Transverse colon (tissue), 4 donors: Measurements from ENCODE around the gene HBE1.

Source experiments
- EP300 ChIP-seq: sonication (generic); formaldehyde crosslinking; IDR thresholded peaks from one replicate; pipeline ENCODE4 v1.6.1; 2017; ENCODE audit warnings: antibody characterized with exemption, low read depth
- POLR2A ChIP-seq: fragments of 450-650 bp; IDR thresholded peaks from one replicate; pipeline ENCODE4 v1.6.1; 2016; ENCODE audit warnings: antibody characterized with exemption, mild to moderate bottlenecking, moderate library complexity
- POLR2AphosphoS5 ChIP-seq, 3 donors: sonication (generic); formaldehyde crosslinking; IDR thresholded peaks; one replicate each; pipeline ENCODE4 v1.6.1; 2016; ENCODE audit warnings: antibody characterized with exemption in 3 of 3
- TF ChIP-seq, protein P1 (sequence below), 5 experiments: fragments of 200-600 bp in 3 of 5; fragments of 450-650 bp in 2 of 5; sonication (generic) in 3 of 5; IDR thresholded peaks; 1 replicate in 2 of 5; 2 replicates in 3 of 5; pipeline ENCODE4 v1.5.1; 2016 to 2017; ENCODE audit warnings: antibody characterized with exemption in 5 of 5, inconsistent platforms in 3 of 5, mild to moderate bottlenecking in 2 of 5, moderate library complexity in 1 of 5

DNA sequence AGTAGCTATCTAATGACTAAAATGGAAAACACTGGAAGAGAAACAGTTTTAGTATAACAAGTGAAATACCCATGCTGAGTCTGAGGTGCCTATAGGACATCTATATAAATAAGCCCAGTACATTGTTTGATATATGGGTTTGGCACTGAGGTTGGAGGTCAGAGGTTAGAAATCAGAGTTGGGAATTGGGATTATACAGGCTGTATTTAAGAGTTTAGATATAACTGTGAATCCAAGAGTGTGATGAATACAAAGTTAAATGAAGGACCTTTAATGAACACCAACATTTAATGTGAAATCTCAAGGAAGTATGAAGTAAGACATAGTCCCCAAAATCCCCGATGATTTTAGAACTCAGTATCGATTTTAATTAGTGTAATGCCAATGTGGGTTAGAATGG is 32.3 kb downstream of the HBE1 start:
- TF ChIP-seq, protein P1, sequence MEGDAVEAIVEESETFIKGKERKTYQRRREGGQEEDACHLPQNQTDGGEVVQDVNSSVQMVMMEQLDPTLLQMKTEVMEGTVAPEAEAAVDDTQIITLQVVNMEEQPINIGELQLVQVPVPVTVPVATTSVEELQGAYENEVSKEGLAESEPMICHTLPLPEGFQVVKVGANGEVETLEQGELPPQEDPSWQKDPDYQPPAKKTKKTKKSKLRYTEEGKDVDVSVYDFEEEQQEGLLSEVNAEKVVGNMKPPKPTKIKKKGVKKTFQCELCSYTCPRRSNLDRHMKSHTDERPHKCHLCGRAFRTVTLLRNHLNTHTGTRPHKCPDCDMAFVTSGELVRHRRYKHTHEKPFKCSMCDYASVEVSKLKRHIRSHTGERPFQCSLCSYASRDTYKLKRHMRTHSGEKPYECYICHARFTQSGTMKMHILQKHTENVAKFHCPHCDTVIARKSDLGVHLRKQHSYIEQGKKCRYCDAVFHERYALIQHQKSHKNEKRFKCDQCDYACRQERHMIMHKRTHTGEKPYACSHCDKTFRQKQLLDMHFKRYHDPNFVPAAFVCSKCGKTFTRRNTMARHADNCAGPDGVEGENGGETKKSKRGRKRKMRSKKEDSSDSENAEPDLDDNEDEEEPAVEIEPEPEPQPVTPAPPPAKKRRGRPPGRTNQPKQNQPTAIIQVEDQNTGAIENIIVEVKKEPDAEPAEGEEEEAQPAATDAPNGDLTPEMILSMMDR (IDR thresholded peaks at IDR 0.05) = no peak
- TF ChIP-seq POLR2AphosphoS5 (IDR thresholded peaks at IDR 0.05) (no peak), POLR2A (no peak), EP300 (no peak)
